ENCODE data around the gene IPCEF1. TPM values are rescaled to one million over a fixed set of nuclear protein-coding genes. Genes with fewer than 3 reads are reported as not detected.

IPCEF1 gene
- total and polyA plus RNA-seq, 2 experiments from 2014 or later: 0.15 TPM; not detected in 1

GRCh38 chr6:154399097-154399496 lies 42.5 kb upstream of the IPCEF1 start:
- Histone ChIP-seq H3K27me3 (no peaks in the 10 kb centered on the region), H3K9me3 (ENCODE audit: low read depth) (no peaks in the 10 kb centered on the region), H3K36me3 (peaks cover 5% of the 10 kb centered on the region), H3K27ac (no peak overlapping the region), H3K4me3 (no peak overlapping the region), H3K4me1 (ENCODE audit: low read depth) (no peaks in the 10 kb centered on the region)
- DNase-seq (ENCODE audit: low read depth in 1 of 2, low spot score in 1 of 2): peak in 1 of 2 donors; percentile 50
- no peak for TF ChIP-seq CTCF (IDR thresholded peaks at IDR 0.05; ENCODE audit: low read depth, low read length)

- no peaks in the 10 kb centered on the region for H3K4me1 ChIP-seq (ENCODE audit: low read depth)
- no peak overlapping the region for H3K27ac ChIP-seq
- peaks cover 5% of the 10 kb centered on the region for H3K36me3 ChIP-seq
- no peak overlapping the region for H3K4me3 ChIP-seq
- no peak for TF ChIP-seq CTCF (IDR thresholded peaks at IDR 0.05; ENCODE audit: low read depth, low read length)
- H3K27me3 ChIP-seq: no peaks in the 10 kb centered on the region
- DNase-seq (ENCODE audit: low read depth in 1 of 2, low spot score in 1 of 2): no peak
- no peaks in the 10 kb centered on the region for H3K9me3 ChIP-seq (ENCODE audit: low read depth)
These were observed 41.0 kb upstream of the IPCEF1 start for GRCh38 chr6:154397491-154398195.

GRCh38 chr6:154395878-154396277 lies 39.3 kb upstream of the IPCEF1 start:
- Histone ChIP-seq H3K9me3 (ENCODE audit: low read depth) (no peaks in the 10 kb centered on the region), H3K4me1 (ENCODE audit: low read depth) (no peaks in the 10 kb centered on the region), H3K27me3 (no peaks in the 10 kb centered on the region), H3K27ac (no peak overlapping the region), H3K36me3 (no peaks in the 10 kb centered on the region), H3K4me3 (no peak overlapping the region)
- no peak for TF ChIP-seq CTCF (IDR thresholded peaks at IDR 0.05; ENCODE audit: low read depth, low read length)
- DNase-seq (ENCODE audit: low read depth in 1 of 2, low spot score in 1 of 2): no peak

GRCh38 chr6:154395316-154395715 lies 38.7 kb upstream of the IPCEF1 start:
- H3K4me1 ChIP-seq (ENCODE audit: low read depth): no peaks in the 10 kb centered on the region
- TF ChIP-seq CTCF (IDR thresholded peaks at IDR 0.05; ENCODE audit: low read depth, low read length): no peak
- no peaks in the 10 kb centered on the region for H3K36me3 ChIP-seq
- no peak overlapping the region for H3K27ac ChIP-seq
- H3K4me3 ChIP-seq: no peak overlapping the region
- no peak for DNase-seq (ENCODE audit: low read depth in 1 of 2, low spot score in 1 of 2)
- no peaks in the 10 kb centered on the region for H3K27me3 ChIP-seq
- H3K9me3 ChIP-seq (ENCODE audit: low read depth): no peaks in the 10 kb centered on the region

GRCh38 chr6:154394571-154394970 lies 38.0 kb upstream of the IPCEF1 start:
- Histone ChIP-seq H3K4me3 (no peak overlapping the region), H3K4me1 (ENCODE audit: low read depth) (no peaks in the 10 kb centered on the region), H3K36me3 (no peaks in the 10 kb centered on the region), H3K27me3 (no peaks in the 10 kb centered on the region), H3K27ac (no peak overlapping the region), H3K9me3 (ENCODE audit: low read depth) (no peaks in the 10 kb centered on the region)
- no peak for TF ChIP-seq CTCF (IDR thresholded peaks at IDR 0.05; ENCODE audit: low read depth, low read length)
- peak in 1 of 2 donors; percentile 54 for DNase-seq (ENCODE audit: low read depth in 1 of 2, low spot score in 1 of 2)
